NCI-H526 treated with DMSO at 0.1 percent for 48 hours (cell line): ENCODE measurements around the gene ACSM6.

Experiments used
- DNase-seq: peaks from one replicate; lab custom pipeline; 2025; lab: John Stamatoyannopoulos, UW

The ACSM6 gene

GRCh38 chr10:95268438-95268837 is 74.4 kb downstream of the ACSM6 start:
- no peak for DNase-seq

- DNase-seq, result no peak
Observed at GRCh38 chr10:95273393-95274312, 79.6 kb downstream of the ACSM6 start.

GRCh38 chr10:95275726-95276366 is 81.8 kb downstream of the ACSM6 start:
- DNase-seq, result no peak

GRCh38 chr10:95276367-95277200 is 82.5 kb downstream of the ACSM6 start:
- DNase-seq, result no peak

GRCh38 chr10:95277201-95277570 is 83.1 kb downstream of the ACSM6 start:
- DNase-seq, result no peak

- no peak for DNase-seq
Observed at GRCh38 chr10:95277614-95278013, 83.6 kb downstream of the ACSM6 start.
